ENCODE results near the gene ZBTB47. TPM values are rescaled to one million over a fixed set of nuclear protein-coding genes. Genes with fewer than 3 reads are reported as not detected.

Gene ZBTB47
- total and polyA plus RNA-seq, 10 of the 15 experiments (the other 5 are each of a cell fraction or from before 2014, with no cell fraction given), result 0.04 to 3.4 (median 1.0) TPM; not detected in 1

DNA sequence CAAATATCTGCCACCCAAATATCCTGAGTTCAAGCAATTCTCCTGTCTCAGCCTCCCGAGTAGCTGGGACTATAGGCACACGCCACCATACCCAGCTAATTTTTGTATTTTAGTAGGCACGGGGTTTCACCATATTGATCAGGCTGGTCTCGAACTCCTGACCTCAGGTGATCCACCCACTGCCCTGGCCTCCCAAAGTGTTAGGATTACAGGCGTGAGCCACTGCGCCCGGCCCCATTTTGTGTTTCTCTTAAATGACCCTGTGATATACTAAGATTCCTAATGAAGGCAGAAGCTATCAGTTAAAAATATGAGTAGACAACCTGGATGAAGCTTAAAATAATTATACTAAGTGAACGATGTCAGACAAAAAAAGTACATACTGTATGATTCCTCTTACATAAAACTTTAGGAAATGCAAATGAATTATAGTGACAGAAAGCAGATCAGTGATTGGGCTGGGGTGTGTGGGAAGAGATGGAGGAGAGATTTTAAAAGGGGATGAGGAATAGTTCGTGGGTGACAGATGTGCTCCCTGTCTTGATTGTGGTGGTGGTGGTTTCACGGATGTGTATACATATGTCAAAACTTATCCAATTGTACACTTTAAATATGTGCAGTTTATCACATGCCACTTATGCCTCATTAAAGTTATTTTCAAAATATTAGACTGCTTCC lies 28.0 kb downstream of the ZBTB47 start (continued):
- TF ChIP-seq ETV6 (conservative IDR thresholded peaks at IDR 0.05 in 1 of 2, IDR thresholded peaks at IDR 0.05 in 1 of 2; ENCODE audit: borderline replicate concordance in 1 of 2, low read depth in 1 of 2) (no peak), ZNF622 (IDR thresholded peaks at IDR 0.05) (no peak), SREBF1 (IDR thresholded peaks at IDR 0.05; ENCODE audit: low read length) (no peak), SMAD5 (IDR thresholded peaks at IDR 0.05; ENCODE audit: low read depth) (no peak), FOXM1 (IDR thresholded peaks at IDR 0.05; ENCODE audit: low read depth, low read length) (no peak), BMI1 (IDR thresholded peaks at IDR 0.05; ENCODE audit: borderline replicate concordance) (no peak)

DNA sequence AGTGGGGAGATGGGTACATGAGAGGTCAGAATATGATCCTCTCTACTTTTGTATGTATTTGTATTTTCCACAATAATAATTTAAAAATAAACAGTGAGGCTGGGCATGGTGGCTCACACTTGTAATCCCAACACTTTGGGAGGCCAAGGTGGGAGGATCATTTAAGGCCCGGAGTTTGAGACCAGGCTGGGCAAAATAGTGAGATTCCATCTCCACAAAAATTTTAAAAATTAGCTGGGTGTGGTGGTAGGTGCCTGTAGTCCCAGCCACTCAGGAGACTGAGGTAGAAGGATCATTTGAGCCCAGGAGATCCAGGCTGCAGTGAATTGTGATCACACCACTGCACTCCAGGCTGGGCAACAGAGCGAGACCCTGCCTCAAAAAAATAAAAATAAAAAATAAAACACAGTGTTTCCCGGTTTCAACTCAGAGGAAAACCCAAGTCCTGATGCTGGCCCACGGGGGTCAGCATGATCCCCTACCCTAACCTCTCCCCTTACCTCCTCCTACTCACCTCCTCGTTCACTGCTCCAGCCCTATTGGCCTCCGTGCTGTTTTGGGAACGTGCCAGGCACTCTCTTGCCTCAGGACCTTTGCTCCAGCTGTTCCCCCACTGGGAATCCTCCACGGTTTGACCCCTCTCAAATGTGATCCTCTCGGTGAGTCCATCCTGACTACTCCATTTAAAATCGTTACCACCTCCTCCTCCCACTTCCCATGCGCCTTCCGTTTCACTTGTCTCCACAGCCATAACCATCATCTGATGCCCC lies 29.0 kb downstream of the ZBTB47 start:
- Histone ChIP-seq H3K9me3 (replicated peaks; ENCODE audit: control insufficient read depth, insufficient read depth, low read length) (no peaks in the 10 kb centered on the region; the same call in 2 of the 3 replicates), H3K36me3 (ENCODE audit: control insufficient read depth in 2 of 2, insufficient read depth in 2 of 2, low read length in 1 of 2) (no peaks in the 10 kb centered on the region), H3K9ac (ENCODE audit: control insufficient read depth, insufficient read depth, low read length) (no peak overlapping the region), H2AFZ (ENCODE audit: control insufficient read depth, low read depth, low read length) (no peak overlapping the region), H3K4me1 (ENCODE audit: control insufficient read depth, insufficient read depth, low read length) (no peaks in the 10 kb centered on the region), H4K20me1 (ENCODE audit: control insufficient read depth, insufficient read depth) (no peaks in the 10 kb centered on the region), H3K79me2 (ENCODE audit: control insufficient read depth, insufficient read depth, low read length) (no peaks in the 10 kb centered on the region), H3K27me3 (replicated peaks in 1 of 2; ENCODE audit: control insufficient read depth in 2 of 2, insufficient read depth in 2 of 2, low read length in 1 of 2) (no peaks in the 10 kb centered on the region), H3K4me2 (ENCODE audit: control insufficient read depth, insufficient read depth) (no peak overlapping the region), H3K27ac (ENCODE audit: control insufficient read depth, insufficient read depth) (no peak overlapping the region), H3K4me3 (no peak overlapping the region)
- ATAC-seq (no peak), DNase-seq (ENCODE audit: low read depth, low spot score) (no peak), FAIRE-seq (no peak)
- CTCF ChIA-PET, result no interaction called here
- RAD21 ChIA-PET (ENCODE audit: unreplicated experiment), result no interaction called here
- intact Hi-C loops (cut with micrococcal nuclease; ENCODE audit: unreplicated experiment) (no loop called here), in situ Hi-C loops (cut with MboI) (no loop called here)
- POLR2A ChIA-PET, result no interaction called here
- 39% methylated on average over 12 of the region's 12 CpGs for WGBS (ENCODE audit: insufficient coverage, insufficient replicate concordance, low lambda C conversion rate, missing lambda C conversion rate)
- TF ChIP-seq LARP7 (IDR thresholded peaks at IDR 0.05) (no peak), KAT2A (conservative IDR thresholded peaks at IDR 0.05; ENCODE audit: control insufficient read depth, low read depth, low read length) (no peak), CHD1 (IDR thresholded peaks at IDR 0.05; ENCODE audit: low read depth, low read length) (no peak), YBX1 (IDR thresholded peaks at IDR 0.05) (no peak), HDAC6 (IDR thresholded peaks at IDR 0.05; ENCODE audit: unreplicated experiment) (no peak), SIN3A (IDR thresholded peaks at IDR 0.05; ENCODE audit: low read depth, low read length) (no peak), BCL11A (IDR thresholded peaks at IDR 0.05; ENCODE audit: low read depth, low read length) (no peak), NRF1 (conservative IDR thresholded peaks at IDR 0.05; ENCODE audit: low read depth, low read length) (no peak), TCF7 (IDR thresholded peaks at IDR 0.05; ENCODE audit: borderline replicate concordance) (no peak), MEF2B (IDR thresholded peaks at IDR 0.05; ENCODE audit: partially characterized antibody, poor library complexity, severe bottlenecking) (no peak)
- no TSS peak for BruUV-seq (replicated peaks)
- SMC1A ChIA-PET (ENCODE audit: uncharacterized antibody, unreplicated experiment), result no interaction called here

All from GM12878 (cell line).